Dermis microvascular lymphatic vessel endothelial cell (primary cell): Measurements from ENCODE around the gene RELN. TPM values are rescaled to one million over a fixed set of nuclear protein-coding genes. Genes with fewer than 3 reads are reported as not detected.

ENCODE experiments used
- DNase-seq, 2 donors: peaks; one replicate each; pipeline versions ENCODE4 v3.0.0 to v3.0.0-alpha.2; 2010; ENCODE audit warnings: low read depth in 2 of 2
- total RNA-seq: library from RNA; depleted of rRNA; stranded (reverse); fragments of >200 nt; gene quantifications from 2 replicates; pipeline ENCODE4 v1.2.1, GENCODE V29; 2014

RELN gene
- total RNA-seq, 1 donor from 2014 or later = 413 TPM

DNA sequence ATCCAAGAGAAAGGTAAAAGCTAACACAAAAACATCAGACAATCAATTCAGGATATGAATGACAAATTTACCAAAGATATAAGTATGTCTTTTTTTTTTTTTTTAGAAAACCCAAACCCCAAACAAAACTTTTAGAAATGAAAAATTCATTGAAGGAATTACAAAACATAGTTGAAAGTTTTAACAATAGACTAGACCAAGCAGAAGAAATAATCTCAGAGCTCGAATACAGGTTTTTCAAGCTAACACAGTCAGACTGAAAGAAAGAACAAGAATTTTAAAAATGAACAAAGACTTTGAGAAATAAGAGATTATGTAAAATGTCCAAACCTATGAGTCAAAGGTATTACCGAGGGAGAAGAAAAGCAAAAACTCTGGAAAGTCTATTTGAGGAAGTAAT is 345.1 kb downstream of the RELN start:
- no peak for DNase-seq

DNA sequence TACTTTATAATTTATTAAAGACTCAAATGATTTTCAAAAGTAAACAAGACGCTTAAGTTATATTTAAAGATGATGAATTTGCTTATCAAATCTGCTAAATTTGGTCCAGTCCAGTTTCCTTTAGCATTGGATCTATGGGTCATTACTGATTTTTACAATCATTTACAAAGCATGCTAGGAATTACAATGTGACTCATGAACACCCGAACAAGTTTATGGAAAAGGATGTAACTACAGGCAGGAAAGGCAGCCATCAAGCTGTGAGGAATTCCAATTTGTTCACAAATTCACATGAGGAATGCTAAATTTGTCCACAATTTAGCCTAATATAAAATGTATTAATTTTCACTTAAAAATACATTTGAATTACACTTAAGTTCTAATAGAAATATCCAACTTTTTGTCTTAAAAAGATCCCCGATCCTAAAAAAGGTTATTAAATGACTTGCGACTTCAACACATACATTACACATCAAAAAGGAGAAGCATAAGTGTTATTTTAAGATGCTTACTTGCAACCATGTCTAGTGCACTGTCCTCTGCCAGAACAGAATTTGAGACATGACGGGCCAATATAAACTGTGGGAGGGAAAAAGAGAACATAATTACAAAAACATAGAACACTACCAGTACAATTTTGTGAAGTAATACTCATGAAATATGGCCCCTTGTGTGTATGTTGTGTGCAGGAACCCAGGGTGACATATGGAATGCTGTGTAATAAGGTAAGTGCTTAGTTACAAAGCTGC is 349.3 kb downstream of the RELN start:
- peak in 1 of 2 donors; percentile 57 for DNase-seq

DNA sequence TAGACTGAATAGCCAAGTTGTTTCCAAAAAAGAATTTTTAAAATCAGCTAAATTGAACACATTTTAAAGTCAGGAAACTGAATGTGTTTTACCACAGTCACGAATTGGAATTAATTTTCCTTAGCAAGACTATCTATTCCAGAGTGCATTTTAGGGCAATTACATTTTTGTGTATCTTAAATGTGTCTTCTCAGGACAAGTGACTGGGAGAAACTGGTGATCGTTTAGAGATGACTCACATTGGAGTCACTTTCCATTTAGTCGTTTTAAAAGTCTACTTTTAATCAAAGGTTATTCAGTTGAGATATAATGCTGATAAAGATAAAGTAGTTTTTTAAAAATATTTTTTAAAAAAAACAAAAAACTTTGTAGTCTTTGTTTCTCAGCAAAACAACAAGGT is 351.7 kb downstream of the RELN start:
- peak in 1 of 2 donors; percentile 54 for DNase-seq

DNA sequence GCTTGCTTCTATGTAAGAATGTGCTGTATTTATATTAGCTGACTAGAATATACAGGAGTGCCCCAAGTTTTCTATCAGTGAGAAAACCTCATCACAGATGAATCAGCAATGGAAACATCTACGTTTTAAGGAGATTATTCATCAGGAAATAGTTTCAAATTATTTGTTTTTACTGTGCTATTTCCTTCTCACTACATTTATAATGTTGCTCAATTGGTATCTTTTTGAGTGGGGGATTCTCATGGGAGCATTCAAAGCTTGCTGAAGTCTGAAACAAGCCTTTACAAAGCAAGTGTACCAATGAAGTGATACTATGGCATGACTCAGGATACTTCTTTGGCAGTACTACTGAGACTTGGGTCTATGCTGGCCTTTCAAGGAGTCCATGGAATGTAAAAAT is 352.4 kb downstream of the RELN start:
- peak; percentile 53 to 89 for DNase-seq

DNA sequence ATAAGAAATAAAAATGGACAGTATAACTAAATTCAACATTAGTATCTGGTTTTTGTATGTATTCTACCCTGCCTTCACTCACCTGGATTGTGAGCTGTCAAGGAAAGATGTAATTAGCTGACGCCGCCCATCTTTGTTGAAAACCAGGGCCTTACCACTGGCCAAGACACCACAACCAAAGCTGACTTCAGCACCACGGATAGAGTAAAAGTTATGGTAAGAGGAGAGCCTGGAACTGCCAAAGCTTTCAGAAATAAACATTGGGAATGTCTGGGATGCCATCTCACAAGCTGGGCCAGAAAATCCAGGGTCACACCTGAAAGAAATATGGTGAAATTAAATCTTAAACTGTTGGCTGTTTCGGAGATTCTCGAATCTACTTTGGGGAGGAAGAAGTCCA is 353.3 kb downstream of the RELN start:
- DNase-seq = peak in 1 of 2 donors; percentile 39

DNA sequence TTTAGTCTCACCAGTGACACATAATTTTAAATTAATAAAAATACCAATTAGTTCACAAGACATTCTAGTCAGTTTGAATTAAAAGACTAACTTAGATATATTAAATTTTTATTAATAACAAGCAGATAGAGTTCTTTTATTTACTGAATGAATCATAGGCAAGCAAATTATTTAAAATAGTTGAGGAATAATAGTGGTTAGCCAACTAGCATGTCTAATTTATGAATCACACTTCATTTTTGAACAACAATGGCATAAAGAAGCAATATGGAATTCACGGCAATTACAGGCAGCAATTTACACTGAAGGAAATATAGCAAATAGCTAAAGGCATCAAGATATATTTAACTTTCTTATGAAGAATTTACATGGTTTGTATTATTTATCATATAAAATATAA is 356.5 kb downstream of the RELN start:
- DNase-seq = peak in 1 of 2 donors; percentile 43

DNA sequence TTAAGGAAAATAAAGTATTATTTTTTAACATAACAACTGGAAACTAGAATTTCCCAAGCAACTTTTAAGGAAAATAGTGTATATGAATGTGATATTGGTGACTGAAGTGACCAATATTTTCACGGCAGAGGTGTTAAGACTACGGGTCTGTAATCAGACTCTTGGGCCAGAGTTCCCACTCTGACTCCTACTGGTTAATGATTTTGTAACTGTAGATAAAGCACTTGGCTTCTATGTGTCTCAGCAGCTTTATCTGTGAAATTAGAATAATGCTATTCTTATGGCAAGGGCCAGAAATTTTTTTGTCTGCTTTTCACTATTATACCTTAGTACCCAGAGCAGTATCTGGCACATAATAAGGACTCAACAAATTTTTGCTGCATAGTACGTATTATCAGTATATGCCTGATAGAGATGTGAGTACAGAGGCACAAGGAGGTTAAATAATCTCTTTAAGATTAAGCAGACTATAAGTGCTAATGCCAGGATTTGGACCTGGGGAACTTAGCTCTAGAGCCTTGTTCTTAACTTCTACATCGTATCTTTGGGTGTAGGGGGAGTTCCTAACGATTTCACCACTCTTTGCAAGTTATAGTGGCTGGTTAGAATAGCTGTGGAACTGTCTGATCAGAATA is 357.3 kb downstream of the RELN start:
- DNase-seq = no peak

DNA sequence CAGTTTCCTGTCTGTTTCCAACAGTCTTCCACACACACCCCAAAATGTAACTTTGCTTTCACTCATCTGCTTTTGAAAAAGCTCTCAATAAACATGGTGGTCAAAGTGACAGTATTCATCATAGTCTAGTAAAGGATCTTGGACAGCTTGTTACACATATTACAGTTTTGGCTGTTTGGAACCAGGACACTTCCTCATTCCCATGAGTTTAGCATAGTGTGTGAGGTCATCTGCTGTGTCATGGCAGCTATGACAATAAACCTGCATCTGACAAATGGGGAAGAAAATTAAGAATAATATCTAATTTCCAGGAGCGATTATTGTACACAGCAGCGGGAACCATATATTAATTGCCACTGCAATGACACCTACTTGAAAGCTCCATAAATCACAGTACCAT is 359.1 kb downstream of the RELN start:
- no peak for DNase-seq

DNA sequence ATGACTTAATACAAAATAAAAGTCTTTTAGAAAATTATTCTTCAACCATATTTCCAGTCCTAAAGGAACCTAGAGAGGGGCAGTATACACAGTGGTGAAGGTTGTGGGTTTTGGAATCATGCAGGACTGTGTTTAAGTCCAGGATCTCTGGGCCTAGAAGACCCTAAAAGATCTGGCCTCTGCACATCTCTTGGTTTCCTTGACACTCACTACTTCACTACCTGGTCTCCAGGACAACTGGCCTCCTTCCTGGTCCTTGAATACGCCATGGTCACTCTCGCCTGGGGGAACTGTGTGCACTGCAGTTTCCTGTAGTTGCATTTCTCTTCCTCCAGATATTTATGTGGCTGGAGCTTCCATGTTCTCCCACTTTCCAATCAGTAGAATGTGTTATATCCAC is 360.7 kb downstream of the RELN start:
- DNase-seq = no peak

DNA sequence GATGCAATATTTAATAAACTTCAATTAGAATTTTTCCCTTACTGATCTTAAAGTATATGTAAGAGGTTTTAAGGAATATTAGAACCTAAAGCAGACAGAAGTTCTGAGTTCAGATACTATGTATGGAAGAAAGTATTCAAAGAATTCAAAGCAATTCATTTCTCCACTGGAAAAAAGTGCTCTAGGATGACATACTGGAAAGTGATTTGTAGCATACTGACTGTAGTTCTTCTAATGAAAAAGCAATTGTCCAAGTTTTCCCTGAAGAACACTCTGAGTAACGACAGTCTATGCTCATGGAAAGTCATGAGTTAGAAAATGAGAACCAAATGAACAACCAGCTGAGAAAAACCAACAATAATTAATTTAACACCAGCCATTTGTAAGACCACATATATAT is 362.7 kb downstream of the RELN start:
- no peak for DNase-seq

DNA sequence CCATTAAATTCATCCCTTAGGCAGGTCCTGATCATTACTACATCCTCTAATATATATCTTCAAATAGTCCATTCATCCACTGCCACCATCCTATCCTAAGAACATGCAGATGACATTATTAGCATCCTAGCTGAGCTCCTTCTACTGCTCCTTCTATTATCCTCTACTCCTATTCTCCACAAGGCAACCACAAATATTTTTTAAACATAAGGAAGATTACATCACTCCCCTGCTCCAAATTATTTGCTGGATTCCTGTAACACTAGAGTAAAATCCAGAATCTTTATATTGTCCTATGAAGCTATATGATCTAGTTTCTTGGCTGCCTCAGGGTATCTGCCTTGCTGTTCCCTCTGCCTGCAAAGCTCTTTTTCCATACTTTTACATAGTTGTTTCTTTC is 367.2 kb downstream of the RELN start:
- DNase-seq = no peak

DNA sequence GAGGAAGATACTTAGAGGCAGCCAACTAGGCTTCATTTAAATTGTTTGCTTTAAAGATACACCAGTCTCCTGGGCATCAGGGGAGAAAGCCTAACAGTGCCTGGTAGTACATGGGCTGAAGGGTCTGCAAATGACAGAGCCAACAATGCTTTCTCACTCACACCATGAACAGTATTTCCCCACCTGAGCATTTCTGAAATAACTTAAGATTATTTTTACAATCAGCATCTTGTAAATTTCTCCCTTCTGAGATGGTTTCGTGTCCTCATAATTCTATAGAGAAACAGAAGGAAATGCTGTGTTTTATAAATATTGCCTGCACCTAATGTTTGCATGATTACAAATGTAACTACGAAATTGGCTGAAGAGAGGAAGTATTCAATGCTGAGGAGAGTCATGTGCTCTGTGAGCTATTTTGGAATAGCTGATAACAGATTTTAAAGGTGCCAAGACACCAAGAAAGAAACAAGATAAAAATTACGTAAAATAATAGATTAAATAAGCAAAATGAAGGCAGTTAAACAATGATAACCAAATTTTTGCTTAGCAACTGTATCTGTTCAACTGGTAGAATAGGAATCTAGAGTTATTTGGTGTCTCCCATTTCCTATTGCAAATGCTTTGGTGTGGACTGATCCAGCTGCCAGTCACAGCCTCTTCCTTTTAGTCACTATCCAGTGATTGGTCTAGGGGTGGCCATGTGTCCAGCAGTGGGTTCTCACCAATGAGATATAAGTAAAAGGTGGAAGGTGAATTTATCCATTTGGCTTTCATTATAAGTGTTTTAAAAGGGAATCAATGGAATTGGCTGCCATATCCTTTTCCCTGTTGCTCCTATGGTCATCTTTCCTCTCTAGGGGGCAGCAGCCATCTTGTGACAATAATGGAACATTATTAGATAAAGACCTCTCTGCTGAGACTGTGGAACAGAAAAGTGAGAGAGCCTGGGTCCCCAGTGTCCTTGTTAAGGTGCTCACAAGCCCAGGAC is 375.5 kb downstream of the RELN start:
- no peak for DNase-seq

DNA sequence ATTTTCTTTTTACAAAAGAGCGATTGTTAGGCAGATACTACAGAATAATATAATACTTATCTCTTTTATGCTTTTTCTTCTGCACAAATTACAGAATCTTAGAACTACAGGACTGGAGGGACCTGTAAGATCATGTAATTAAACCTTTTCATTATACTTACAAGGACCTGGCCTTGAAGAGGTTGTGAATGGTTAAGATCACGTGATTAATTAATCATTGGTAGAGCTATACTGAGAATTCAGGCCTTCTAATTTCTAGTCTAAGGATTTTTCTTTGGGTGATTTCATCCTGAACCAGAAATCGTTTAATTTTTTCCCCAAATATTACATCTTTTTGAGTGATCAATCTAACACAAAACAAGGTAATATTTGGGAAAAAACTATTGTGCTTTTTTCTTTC is 379.7 kb downstream of the RELN start:
- no peak for DNase-seq

DNA sequence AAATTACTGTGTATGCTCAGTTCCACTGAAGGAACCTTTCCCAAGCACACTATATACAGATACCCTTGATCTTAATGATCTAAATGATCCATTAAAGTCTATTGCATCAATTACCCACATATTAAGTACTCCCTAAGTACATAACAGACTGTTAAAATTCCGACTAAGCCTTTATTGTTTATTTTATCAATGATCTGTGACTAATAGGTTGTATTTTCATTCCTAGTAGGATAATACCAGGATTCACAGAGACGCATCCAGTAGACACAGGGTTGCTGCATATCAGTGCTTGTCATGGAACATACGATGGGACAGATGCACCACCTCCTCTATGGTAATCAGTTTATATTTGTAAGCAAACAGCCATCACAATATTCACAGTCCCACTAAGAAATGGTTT is 383.8 kb downstream of the RELN start:
- no peak for DNase-seq

DNA sequence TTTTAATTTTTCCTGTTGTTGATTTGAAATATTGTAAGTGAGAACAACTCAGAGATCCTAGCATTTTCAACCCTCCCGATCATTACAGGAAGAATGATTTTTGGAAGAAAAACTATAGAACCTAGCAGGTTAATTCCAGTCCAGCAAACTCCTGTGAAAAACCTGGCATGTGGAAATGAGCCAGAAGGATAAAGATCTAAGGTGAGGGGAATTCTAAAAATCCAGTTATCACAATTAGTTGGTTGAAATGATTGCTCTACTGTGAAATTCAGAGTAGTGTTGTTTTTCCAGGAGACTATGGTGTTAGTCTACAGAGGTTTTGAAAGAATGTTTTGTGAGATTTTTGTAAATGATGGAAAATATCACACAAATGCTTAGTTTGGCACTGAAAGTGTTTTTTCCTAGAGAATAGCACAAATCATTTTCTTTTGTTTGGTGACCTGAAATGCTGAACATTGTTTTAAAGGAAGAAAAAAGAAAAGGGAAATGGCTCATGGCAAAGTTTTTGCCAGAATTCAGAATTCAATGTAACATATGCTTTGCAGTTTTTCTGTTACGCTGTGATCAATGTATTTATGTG is 391.0 kb downstream of the RELN start:
- peak; percentile 88 to 89 for DNase-seq

DNA sequence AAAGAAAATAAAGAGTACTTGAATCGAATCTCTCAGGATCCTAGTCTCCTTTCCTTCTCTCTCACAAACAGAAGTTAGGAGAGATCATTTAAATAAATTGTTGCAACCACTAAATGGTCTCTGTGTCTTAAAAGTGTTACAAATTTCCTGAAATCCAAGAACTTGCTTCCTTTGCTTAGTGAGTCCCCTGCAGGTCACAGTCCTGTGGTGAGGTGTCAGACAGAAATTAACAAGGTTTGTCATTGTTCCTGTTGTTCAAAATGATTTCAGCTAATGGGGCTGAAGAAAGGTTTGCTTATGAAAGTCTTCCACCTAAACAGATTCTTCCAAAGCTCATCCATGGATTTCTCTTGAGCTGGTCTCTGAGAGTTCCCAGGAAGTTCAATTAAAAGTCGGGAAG is 391.9 kb downstream of the RELN start:
- DNase-seq = peak in 1 of 2 donors; percentile 73

DNA sequence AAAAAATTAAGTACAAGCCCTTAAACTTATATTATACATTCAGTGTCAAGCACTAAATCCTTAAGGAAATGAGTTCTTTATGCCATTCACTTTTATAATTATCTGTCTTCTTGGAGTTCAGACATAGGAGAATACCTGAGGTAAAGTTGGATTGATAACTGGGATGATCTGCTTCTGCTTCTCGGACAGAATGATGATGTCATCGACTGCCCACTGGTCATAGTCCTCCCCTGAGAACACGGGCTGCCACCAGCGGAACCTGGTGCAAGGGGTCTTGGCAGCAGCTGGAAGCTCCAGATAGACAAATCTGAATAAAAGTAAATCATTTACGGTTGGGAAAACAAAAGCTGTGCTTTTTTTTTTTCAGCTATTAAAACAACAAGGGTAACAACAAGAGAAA is 395.3 kb downstream of the RELN start:
- no peak for DNase-seq

DNA sequence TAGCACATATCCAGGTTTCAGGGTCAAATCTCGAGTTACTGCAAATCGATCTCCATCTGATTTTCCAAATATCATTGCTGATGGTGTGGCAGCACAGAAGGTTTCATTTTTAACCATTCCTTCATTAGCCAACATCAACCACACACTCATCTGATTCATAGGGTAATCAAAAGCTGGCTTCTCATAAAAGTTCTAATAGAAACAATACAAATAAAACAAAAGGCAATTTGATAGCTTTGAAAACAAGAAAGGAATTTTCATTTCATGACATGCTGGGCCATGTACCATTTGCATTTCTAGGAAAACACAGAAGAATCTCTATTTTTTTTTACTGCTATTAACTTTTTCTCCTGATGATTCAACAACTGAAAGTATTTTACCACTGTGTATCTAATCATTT is 395.8 kb downstream of the RELN start:
- DNase-seq = peak in 1 of 2 donors; percentile 24

DNA sequence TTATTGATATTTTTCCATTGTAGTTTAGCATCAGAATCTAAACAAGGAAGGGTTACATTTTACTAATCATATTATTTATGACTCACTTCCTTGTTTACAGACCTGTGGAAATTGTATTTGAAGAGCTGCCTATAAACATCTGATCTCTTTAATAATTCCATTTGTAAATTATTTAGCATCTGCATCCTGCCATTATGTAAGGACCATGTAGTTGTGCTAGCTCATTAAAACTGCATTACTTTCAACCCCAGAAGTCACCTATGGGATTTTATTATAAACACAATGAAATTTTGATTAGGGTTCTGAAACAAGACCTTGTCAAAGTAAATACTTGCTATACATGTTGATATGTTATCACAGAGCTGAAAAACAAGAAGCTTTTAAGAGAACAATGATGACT is 396.6 kb downstream of the RELN start:
- DNase-seq = peak in 1 of 2 donors; percentile 24

DNA sequence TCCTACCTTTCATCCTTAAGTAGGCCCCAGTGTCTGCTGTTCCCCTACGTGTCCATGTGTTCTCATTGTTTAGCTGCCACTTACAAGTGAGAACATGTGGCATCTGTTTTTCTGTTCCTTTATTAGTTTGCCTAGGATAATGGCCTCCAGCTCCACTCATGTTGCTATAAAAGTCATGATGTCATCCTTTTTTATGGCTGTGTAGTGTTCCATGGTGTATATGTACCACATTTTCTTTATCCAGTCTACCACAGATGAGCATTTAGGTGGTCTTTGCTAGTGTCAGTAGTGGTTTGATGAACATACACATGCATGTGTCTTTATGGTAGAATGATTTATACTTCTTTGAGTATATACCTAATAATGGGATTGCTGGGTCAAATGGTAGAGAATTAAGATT is 397.3 kb downstream of the RELN start:
- no peak for DNase-seq

DNA sequence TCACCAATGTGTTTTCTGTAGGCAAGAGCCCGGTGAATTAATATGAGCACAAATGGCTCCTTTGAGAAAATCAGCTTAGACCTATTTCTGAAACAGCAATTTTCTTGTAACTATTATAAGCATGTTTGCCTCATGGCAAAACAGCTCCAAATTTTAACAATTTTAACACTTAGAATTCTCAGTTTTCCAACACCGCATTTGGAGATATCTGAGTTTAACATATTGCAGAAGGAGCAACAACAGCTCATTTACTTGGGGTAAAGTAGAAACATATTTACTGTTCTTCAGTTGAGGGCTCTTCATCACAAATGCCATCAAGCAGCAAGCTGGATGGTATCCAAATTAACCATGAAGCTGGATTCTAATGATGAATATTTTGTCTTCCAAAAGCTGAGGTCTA is 409.4 kb downstream of the RELN start:
- no peak for DNase-seq

DNA sequence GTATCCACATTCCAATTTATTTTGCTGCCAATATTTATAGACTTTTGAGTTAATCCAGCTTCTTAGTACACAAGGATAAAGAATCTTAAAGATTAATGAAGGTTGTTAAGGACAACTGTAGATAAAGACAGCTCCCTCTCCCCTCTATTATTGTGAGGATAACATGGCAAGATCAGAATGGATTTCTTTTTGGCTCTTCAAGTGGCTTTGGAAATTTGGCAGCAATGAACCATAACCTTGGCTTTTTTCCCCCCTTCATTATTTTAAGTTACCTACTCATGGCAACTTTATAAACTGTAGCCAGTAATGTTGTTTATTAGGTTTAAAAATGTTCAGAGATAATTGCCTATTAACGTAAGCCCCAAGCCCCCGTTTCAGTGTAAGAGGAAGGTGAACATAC is 412.4 kb downstream of the RELN start:
- no peak for DNase-seq
